ENCODE data around the gene XYLT1.
A peak's percentile ranks its signal among the peaks of the same experiment; 100 is the strongest.

Gene XYLT1

DNA sequence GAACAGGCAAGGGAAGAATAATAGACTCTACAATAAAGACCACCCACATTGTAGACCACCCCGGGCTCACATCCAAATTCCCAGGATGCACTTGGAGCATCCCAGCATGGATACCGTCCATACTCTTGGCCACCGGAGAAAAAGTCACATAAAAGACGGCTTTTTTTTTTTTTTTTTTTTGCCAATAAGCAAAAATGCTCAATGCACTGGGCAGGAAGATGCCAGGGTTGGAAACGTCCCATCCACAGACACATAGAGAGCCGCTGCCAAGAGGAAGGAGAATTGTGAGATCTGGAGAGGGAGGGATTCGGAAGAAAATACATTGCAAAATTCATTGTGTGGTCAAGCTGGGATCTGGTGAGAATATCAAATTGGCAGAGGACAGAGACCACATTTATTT, 286.7 kb downstream of the XYLT1 start:
- Mint-ChIP-seq H3K9me3 (no peaks in the 10 kb centered on the region), H3K4me1 (no peaks in the 10 kb centered on the region), H3K36me3 (ENCODE audit: low read depth) (peaks cover 3% of the 10 kb centered on the region), H3K27me3 (no peaks in the 10 kb centered on the region), H3K27ac (no peak overlapping the region), H3K4me3 (no peak overlapping the region)
- ATAC-seq (no peak), DNase-seq (no peak)

- no peak overlapping the region for H3K27ac Mint-ChIP-seq
- DNase-seq = no peak
- no peaks in the 10 kb centered on the region for H3K27me3 Mint-ChIP-seq
Observed at GRCh38 chr16:17177959-17178905, 292.5 kb downstream of the XYLT1 start.

GRCh38 chr16:17177242-17177958, 293.4 kb downstream of the XYLT1 start:
- no peaks in the 10 kb centered on the region for H3K9me3 Mint-ChIP-seq
- H3K36me3 Mint-ChIP-seq (ENCODE audit: low read depth) = no peaks in the 10 kb centered on the region
- no peak overlapping the region for H3K27ac Mint-ChIP-seq
- H3K4me1 Mint-ChIP-seq = peaks cover 11% of the 10 kb centered on the region
- DNase-seq (no peak), ATAC-seq (no peak)
- H3K4me3 Mint-ChIP-seq = no peak overlapping the region
- H3K27me3 Mint-ChIP-seq = no peaks in the 10 kb centered on the region

More at GRCh38 chr16:17177959-17178905, 292.5 kb downstream of the XYLT1 start:
- ATAC-seq = no peak
- Mint-ChIP-seq H3K4me1 (peaks cover 7% of the 10 kb centered on the region), H3K36me3 (ENCODE audit: low read depth) (no peaks in the 10 kb centered on the region), H3K9me3 (no peaks in the 10 kb centered on the region), H3K4me3 (no peak overlapping the region)

DNA sequence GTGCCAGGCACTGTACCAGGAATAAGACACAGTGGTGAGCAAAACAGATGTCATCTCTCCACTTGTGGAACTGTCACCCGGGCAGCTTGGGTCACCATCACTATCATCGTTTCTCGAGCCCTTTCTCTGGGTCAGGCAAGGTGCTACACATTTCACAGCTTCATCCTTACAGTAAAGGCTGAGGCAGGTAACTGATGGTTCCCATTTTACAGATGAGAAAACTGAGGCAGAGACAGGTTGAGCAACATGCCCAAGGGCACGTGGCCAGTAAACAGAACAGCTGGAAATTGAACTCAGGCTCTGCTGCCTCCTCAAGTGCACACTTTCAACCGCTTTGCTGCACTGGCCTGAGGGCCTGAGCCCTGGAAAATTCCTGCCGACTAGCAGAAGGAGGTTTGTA, 294.6 kb downstream of the XYLT1 start:
- Mint-ChIP-seq H3K4me1 (peaks cover 13% of the 10 kb centered on the region), H3K36me3 (ENCODE audit: low read depth) (no peaks in the 10 kb centered on the region), H3K27ac (no peak overlapping the region), H3K9me3 (no peaks in the 10 kb centered on the region), H3K27me3 (no peaks in the 10 kb centered on the region), H3K4me3 (no peak overlapping the region)
- DNase-seq (no peak), ATAC-seq (no peak)

DNA sequence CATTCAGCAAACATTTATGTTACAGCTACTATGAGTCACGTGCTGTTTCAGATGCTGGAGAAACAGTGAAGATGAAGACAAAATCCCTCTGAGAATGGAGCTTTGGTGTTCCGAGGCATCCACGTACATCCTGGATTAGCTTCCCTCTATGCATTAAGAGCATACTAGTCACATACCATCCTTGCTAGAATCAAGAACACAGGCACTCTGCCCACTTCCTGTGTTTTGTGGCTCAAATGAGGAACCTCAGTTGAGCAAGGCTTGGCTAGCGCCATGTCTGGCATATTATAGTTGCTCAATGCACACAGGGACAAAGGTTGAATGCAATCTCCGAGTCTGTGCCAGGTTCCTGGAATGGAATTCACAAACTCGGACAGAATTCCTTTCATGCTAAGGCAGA, 297.5 kb downstream of the XYLT1 start:
- no peak overlapping the region for H3K27ac Mint-ChIP-seq
- peaks cover 13% of the 10 kb centered on the region for H3K4me1 Mint-ChIP-seq
- DNase-seq = peak; percentile 3
- peaks cover 2% of the 10 kb centered on the region for H3K36me3 Mint-ChIP-seq (ENCODE audit: low read depth)
- H3K9me3 Mint-ChIP-seq = no peaks in the 10 kb centered on the region
- H3K4me3 Mint-ChIP-seq = no peak overlapping the region
- ATAC-seq = no peak
- H3K27me3 Mint-ChIP-seq = no peaks in the 10 kb centered on the region

- Mint-ChIP-seq H3K4me1 (peaks cover 13% of the 10 kb centered on the region), H3K9me3 (no peaks in the 10 kb centered on the region), H3K4me3 (no peak overlapping the region), H3K27me3 (no peaks in the 10 kb centered on the region), H3K36me3 (ENCODE audit: low read depth) (peaks cover 11% of the 10 kb centered on the region), H3K27ac (no peak overlapping the region)
- ATAC-seq (no peak), DNase-seq (no peak)
Observed at GRCh38 chr16:17171250-17172143, 299.3 kb downstream of the XYLT1 start.

DNA sequence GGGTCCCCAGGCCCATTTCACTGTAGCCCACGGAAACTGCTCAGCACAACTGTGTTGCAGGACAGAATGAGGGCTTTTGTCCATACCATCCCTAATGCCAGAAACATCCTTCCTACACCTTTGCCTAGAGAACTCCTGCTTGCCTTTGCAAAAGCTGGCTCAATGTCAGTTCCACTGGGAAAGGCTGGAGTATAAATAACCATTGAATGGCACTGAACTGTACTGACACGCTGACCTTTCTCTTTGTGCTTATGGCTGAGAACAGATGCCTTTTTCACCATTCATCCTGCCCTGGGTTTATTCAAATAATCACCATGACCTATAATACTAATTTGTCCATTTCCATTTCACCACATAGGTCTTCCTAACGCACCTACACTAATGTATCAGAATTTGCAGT, 300.3 kb downstream of the XYLT1 start:
- H3K27me3 Mint-ChIP-seq = no peaks in the 10 kb centered on the region
- no peak overlapping the region for H3K27ac Mint-ChIP-seq
- ATAC-seq (no peak), DNase-seq (no peak)
- H3K4me3 Mint-ChIP-seq = no peak overlapping the region
- H3K36me3 Mint-ChIP-seq (ENCODE audit: low read depth) = peaks cover 12% of the 10 kb centered on the region
- no peaks in the 10 kb centered on the region for H3K9me3 Mint-ChIP-seq
- peaks cover 13% of the 10 kb centered on the region for H3K4me1 Mint-ChIP-seq

DNA sequence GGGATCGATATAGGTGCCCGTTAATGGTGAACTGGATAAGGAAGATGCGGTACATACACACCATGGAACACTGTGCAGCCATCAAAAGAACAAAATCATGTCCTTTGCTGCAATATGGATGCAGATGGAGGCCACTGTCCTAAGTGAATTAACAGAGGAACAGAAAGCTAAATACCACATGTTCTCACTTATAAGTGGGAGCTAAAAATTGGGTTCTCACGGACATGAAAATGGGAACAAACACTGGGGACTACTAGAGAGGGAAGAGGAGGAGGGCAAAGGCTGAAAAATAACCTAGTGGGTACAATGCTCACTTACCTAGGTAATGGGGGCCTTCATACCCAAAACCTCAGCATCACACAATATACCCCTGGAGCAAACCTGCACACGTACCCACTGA, 302.6 kb downstream of the XYLT1 start:
- H3K4me3 Mint-ChIP-seq = no peak overlapping the region
- no peaks in the 10 kb centered on the region for H3K9me3 Mint-ChIP-seq
- DNase-seq (no peak), ATAC-seq (no peak)
- peaks cover 14% of the 10 kb centered on the region for H3K36me3 Mint-ChIP-seq (ENCODE audit: low read depth)
- H3K27ac Mint-ChIP-seq = no peak overlapping the region
- H3K4me1 Mint-ChIP-seq = peaks cover 6% of the 10 kb centered on the region
- H3K27me3 Mint-ChIP-seq = no peaks in the 10 kb centered on the region

DNA sequence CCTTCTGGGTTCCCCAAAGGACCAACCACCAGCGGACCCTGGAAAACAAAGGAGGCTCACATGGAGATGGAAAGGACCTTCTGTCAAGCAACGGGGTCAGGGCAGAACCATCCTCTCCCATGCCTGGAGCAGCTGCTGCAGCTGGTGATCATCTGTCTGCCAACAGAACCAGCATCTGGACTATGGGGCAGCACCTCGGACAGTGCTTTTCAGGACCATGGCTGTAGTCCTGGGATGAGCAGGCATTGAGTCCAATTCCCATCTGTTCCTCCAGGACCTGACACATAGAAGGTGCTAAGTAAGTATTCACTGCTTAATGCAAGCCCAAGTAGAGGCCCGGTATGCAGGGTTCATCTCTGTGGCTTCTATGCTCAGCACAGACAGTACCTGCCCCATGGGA, 304.7 kb downstream of the XYLT1 start:
- Mint-ChIP-seq H3K4me1 (no peaks in the 10 kb centered on the region), H3K27ac (no peak overlapping the region), H3K27me3 (no peaks in the 10 kb centered on the region), H3K36me3 (ENCODE audit: low read depth) (peaks cover 15% of the 10 kb centered on the region), H3K4me3 (no peak overlapping the region), H3K9me3 (no peaks in the 10 kb centered on the region)
- ATAC-seq (no peak), DNase-seq (no peak)

DNA sequence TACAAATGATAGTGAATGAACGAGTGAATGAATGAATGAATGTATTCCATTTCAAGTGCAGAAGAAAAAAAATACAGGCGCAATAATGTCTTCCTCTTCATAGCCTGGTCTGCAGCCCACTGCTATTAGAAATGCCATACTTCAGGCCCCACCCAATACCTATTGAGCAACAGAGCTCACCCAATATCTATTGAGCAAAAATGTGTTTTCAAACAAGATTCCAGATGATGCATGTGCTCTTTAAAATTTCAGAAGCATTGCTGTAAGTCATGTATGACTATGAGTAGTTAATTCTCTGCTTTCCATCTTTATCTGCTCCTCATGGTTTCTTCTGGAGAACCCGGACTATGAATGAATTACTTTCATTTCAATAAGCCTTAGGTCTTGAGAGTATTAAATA, 308.2 kb downstream of the XYLT1 start:
- no peak for DNase-seq
- ATAC-seq = no peak
- Mint-ChIP-seq H3K27ac (no peak overlapping the region), H3K4me1 (no peaks in the 10 kb centered on the region), H3K9me3 (no peaks in the 10 kb centered on the region), H3K27me3 (no peaks in the 10 kb centered on the region), H3K36me3 (ENCODE audit: low read depth) (peaks cover 10% of the 10 kb centered on the region), H3K4me3 (no peak overlapping the region)

DNA sequence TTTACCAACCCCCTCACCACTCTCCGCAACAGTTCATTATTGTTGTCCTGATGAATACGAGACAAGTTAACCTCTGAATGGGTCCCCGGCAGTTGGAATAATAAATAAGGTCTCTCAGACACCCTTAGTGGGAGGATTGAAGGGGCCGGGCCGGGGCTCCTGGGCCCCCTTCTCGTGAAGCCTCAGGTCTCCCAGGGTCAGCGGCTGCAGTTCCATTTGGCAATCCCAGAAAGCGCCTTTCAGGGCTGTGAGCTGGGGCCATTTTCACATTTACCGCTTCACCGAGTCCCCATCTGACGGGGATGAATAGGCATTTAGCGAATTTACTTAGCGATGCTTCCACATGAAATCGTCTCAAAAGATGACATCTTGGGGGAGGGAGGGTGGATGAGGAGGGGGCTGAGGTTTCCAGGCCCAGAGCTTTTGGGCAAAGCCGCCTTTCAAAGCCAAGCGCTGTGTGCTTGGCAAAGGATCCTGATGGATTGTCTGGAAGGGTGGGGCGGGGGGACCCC, 309.8 kb downstream of the XYLT1 start:
- Mint-ChIP-seq H3K4me3 (no peak overlapping the region), H3K27me3 (no peaks in the 10 kb centered on the region), H3K4me1 (no peaks in the 10 kb centered on the region), H3K27ac (no peak overlapping the region), H3K9me3 (no peaks in the 10 kb centered on the region), H3K36me3 (ENCODE audit: low read depth) (peaks cover 7% of the 10 kb centered on the region)
- DNase-seq = no peak
- ATAC-seq = no peak

DNA sequence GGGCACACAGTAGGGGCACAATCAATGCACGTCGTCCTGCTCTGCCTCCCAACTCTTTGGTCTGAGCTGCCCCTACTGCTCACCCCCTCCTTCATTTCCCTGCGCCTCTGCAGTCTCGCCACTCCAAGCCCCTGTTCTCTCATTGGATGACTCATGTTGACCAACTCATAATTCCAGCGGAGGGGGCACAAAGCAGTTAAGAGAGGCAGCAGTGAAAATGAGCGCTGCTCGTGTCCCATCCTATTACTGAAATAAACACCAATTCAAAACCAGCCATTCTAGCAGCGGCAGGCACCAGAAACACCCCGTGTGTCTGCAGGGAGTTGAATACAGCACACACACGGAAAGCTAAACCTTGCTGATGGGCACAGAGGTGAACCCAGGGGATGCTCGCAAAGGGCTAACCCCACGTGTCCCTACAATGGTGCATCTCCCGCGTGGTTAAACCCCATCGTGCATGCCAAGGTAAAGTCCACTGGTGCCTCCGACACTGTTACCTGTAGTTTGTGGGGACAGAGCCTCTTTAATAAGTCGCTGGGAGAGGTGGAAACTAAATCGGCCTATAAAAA, 310.4 kb downstream of the XYLT1 start:
- no peaks in the 10 kb centered on the region for H3K9me3 Mint-ChIP-seq
- no peak overlapping the region for H3K27ac Mint-ChIP-seq
- peaks cover 6% of the 10 kb centered on the region for H3K36me3 Mint-ChIP-seq (ENCODE audit: low read depth)
- DNase-seq (no peak), ATAC-seq (no peak)
- no peaks in the 10 kb centered on the region for H3K27me3 Mint-ChIP-seq
- H3K4me3 Mint-ChIP-seq = no peak overlapping the region
- no peaks in the 10 kb centered on the region for H3K4me1 Mint-ChIP-seq

- Mint-ChIP-seq H3K27me3 (no peaks in the 10 kb centered on the region), H3K4me3 (no peak overlapping the region), H3K4me1 (no peaks in the 10 kb centered on the region), H3K27ac (no peak overlapping the region), H3K36me3 (ENCODE audit: low read depth) (peaks cover 6% of the 10 kb centered on the region), H3K9me3 (no peaks in the 10 kb centered on the region)
- ATAC-seq = no peak
- no peak for DNase-seq
Observed at GRCh38 chr16:17159617-17160016, 311.1 kb downstream of the XYLT1 start.

DNA sequence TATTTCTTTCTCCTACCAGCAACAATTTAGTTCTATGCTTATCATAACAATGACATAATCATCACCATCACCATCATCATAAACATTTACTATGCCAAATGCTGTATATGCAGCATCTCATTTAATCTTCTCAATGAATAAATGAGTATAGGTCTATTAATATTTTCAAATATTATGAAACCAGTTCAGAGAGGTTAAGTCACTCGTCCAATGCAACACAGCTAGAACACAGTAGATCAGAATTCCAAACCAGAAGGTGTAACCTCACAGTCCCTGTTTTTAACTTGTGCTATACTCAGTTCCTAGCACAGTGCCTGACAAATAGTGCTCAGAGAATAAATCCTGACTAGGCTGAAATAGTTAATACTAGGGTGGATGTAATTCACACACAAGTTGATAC, 314.8 kb downstream of the XYLT1 start:
- no peak overlapping the region for H3K4me3 Mint-ChIP-seq
- peaks cover 2% of the 10 kb centered on the region for H3K36me3 Mint-ChIP-seq (ENCODE audit: low read depth)
- H3K4me1 Mint-ChIP-seq = no peaks in the 10 kb centered on the region
- H3K27me3 Mint-ChIP-seq = no peaks in the 10 kb centered on the region
- ATAC-seq (no peak), DNase-seq (no peak)
- no peak overlapping the region for H3K27ac Mint-ChIP-seq
- H3K9me3 Mint-ChIP-seq = no peaks in the 10 kb centered on the region

All from activated naive CD8-positive, alpha-beta T cell treated with anti-CD3 and anti-CD28 coated beads, Interleukin-2, amount 50 U/mL, for 24 hours (primary cell).